Measurements from ENCODE around the gene SLC24A3.

Gene SLC24A3

DNA sequence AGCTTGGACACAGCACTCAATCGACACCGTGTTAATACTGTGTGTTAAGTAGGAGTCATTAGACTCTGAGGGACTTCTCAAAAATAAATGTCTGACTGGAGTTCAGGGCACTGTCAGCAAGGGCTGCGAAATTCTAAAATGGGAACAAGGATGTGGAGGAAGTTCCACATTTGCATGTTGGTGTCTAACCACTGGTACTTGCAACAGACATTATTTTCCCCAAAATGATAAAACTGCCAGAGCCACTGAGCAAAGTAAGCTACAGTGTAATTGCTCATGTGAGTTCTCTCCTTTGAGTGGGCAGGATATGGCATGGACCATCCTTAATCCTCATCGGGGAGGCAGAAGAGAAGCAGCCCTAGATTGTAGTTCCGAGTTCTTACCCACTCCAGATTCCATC, 215.9 kb downstream of the SLC24A3 start:
- no peak overlapping the region for H3K9ac ChIP-seq (ENCODE audit: low read length)
- H3K27me3 ChIP-seq (ENCODE audit: control insufficient read depth, insufficient read depth, low read length), result no peaks in the 10 kb centered on the region
- no peaks in the 10 kb centered on the region for H3K36me3 ChIP-seq (ENCODE audit: control insufficient read depth, insufficient read depth, low read length)
- H3K4me3 ChIP-seq (ENCODE audit: low read length), result no peak overlapping the region
- no peaks in the 10 kb centered on the region for H3K9me3 ChIP-seq (ENCODE audit: control insufficient read depth, low read length)
- H3K4me1 ChIP-seq (ENCODE audit: control insufficient read depth, insufficient read depth, low read length), result peaks cover 5% of the 10 kb centered on the region

DNA sequence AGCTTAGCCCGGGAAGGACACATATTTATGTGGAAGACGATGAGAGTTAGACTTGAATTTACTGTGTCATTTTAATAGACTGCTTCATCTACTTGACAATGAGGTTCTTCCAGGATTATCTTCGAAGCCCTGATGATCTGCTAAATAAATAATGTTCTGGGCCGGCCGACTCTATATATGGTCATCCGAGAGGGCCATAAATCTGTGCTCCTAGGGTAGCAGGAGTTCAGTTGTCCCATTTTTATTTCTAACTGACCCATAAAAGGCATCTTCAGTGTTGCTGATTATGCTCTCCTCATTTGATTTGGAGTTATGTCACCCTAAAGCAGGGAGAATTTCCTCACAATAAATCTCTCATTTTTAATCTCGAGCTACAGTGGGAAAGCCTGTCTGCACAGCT, 217.1 kb downstream of the SLC24A3 start:
- Histone ChIP-seq H3K36me3 (ENCODE audit: control insufficient read depth, insufficient read depth, low read length) (no peaks in the 10 kb centered on the region), H3K4me3 (ENCODE audit: low read length) (no peak overlapping the region), H3K9me3 (ENCODE audit: control insufficient read depth, low read length) (no peaks in the 10 kb centered on the region), H3K4me1 (ENCODE audit: control insufficient read depth, insufficient read depth, low read length) (peaks cover 5% of the 10 kb centered on the region), H3K27me3 (ENCODE audit: control insufficient read depth, insufficient read depth, low read length) (no peaks in the 10 kb centered on the region), H3K9ac (ENCODE audit: low read length) (no peak overlapping the region)

DNA sequence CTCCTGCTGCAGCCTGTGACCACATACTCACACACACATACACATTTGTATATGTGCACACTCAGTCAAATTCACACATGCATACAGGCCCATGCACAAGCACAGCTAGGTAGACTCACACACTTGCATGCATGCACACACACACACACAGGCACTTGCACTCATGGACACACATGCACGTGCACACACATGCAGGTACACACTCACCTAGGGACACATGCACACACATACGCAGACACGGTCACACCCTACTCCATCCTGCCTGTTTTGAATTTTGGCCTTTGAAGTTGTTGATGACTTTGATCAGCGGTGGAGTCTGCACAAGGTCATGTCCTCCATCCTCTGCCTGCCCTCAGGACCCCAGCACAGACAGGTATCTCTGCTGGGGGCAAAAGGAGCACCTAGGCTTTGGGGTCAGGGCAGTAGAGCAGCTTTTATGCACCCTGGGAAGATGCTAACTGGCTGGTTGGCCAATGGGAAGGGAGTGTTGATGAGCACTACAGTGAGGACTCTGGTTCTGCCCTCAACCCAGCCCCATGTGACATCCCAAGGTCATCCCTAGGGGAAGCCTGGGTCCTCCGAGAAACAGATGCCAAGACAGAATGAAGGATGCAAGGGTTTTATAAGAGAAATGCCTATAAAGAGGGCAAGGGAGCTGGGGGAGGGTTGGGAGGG, 218.3 kb downstream of the SLC24A3 start:
- Histone ChIP-seq H3K4me1 (ENCODE audit: control insufficient read depth, insufficient read depth, low read length) (peaks cover 5% of the 10 kb centered on the region), H3K36me3 (ENCODE audit: control insufficient read depth, insufficient read depth, low read length) (no peaks in the 10 kb centered on the region), H3K27me3 (ENCODE audit: control insufficient read depth, insufficient read depth, low read length) (no peaks in the 10 kb centered on the region), H3K4me3 (ENCODE audit: low read length) (no peak overlapping the region), H3K9me3 (ENCODE audit: control insufficient read depth, low read length) (no peaks in the 10 kb centered on the region), H3K9ac (ENCODE audit: low read length) (no peak overlapping the region)

DNA sequence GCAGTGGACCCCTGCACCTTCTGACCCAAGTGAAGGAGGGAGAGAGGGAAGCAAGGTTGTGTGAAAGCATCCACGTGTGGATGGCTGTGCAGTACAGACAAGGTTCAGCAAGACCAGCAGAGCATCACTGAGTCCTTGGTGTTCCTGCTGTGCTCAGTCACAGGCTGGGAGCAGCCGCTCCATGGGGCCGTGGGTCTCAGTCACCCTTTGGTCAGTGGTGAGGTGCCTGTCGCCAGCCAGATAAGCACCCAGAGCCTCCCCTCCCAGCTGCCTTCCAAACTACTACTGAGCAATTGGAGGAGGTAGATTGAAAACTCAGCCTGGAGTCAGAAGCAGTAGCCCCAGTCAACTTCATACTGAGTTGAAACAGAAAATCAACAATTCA, 218.9 kb downstream of the SLC24A3 start:
- no peaks in the 10 kb centered on the region for H3K36me3 ChIP-seq (ENCODE audit: control insufficient read depth, insufficient read depth, low read length)
- no peaks in the 10 kb centered on the region for H3K9me3 ChIP-seq (ENCODE audit: control insufficient read depth, low read length)
- peaks cover 5% of the 10 kb centered on the region for H3K4me1 ChIP-seq (ENCODE audit: control insufficient read depth, insufficient read depth, low read length)
- H3K27me3 ChIP-seq (ENCODE audit: control insufficient read depth, insufficient read depth, low read length), result no peaks in the 10 kb centered on the region
- no peak overlapping the region for H3K9ac ChIP-seq (ENCODE audit: low read length)
- H3K4me3 ChIP-seq (ENCODE audit: low read length), result no peak overlapping the region

DNA sequence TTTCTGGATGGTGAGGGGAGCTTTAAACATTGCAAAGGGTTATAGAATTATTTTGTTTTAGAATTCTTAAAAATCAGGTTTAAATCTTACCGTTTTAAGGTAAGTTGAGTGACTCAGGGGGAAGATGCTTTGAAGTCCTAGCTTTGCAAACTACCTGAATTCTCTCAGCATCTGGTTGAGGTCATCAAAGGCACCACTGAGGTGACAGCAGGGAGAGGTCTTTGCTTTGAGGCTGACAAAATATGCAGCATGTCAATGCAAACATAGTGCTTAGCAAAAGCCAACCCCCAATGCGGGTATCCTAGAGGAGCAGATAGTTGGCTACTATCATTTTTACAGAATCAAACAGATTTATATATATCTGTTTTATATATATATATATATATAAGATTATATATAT, 219.5 kb downstream of the SLC24A3 start:
- H3K9me3 ChIP-seq (ENCODE audit: control insufficient read depth, low read length), result no peaks in the 10 kb centered on the region
- peaks cover 5% of the 10 kb centered on the region for H3K4me1 ChIP-seq (ENCODE audit: control insufficient read depth, insufficient read depth, low read length)
- no peaks in the 10 kb centered on the region for H3K27me3 ChIP-seq (ENCODE audit: control insufficient read depth, insufficient read depth, low read length)
- no peak overlapping the region for H3K9ac ChIP-seq (ENCODE audit: low read length)
- no peaks in the 10 kb centered on the region for H3K36me3 ChIP-seq (ENCODE audit: control insufficient read depth, insufficient read depth, low read length)
- no peak overlapping the region for H3K4me3 ChIP-seq (ENCODE audit: low read length)

DNA sequence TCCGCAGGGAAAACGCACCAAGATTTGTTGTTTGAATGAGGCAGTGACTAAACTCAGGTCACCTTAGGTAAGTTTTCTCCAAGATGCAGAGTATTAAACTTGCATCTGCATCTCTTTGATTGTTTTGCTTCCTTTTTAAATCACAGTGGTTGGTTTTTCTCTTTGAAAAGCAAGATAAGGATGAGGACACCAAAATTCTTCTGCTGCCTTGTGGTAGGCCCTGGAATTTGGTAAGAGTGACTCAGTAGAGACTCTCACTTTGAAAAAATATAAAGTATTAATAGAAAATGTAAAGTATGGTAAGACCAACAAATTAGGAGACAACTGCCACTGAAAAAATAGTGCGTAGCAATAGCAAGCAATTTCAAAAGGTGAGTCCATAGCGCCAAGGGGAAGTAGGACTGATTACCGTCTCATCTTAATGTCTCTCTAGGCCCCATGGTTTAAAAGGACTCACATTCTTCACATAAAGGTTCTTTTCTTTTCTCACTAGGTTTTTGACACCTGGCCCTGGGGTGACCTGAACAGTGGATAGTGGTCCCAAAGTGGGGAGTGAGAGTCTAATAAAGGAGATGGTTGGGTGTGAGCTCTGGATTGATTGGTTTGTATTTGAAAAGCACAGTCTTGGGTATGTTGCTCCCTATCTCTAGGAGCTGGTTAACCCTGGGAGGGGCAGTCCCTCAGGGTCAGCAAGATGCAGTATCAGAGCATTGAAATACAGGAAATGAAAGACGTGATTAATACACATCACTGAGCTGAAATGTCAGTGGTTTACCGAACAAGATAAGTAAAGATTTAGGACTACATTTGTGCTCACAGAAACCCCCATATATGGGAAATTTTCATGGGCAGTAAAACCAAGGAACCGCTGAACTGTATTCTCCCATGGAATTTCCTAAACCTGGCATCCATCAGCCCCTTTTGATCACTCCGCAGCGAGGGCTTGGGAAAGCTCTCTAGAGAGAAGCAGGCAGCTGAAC, 221.2 kb downstream of the SLC24A3 start:
- no peaks in the 10 kb centered on the region for H3K27me3 ChIP-seq (ENCODE audit: control insufficient read depth, insufficient read depth, low read length)
- H3K9ac ChIP-seq (ENCODE audit: low read length), result no peak overlapping the region
- H3K4me3 ChIP-seq (ENCODE audit: low read length), result no peak overlapping the region

DNA sequence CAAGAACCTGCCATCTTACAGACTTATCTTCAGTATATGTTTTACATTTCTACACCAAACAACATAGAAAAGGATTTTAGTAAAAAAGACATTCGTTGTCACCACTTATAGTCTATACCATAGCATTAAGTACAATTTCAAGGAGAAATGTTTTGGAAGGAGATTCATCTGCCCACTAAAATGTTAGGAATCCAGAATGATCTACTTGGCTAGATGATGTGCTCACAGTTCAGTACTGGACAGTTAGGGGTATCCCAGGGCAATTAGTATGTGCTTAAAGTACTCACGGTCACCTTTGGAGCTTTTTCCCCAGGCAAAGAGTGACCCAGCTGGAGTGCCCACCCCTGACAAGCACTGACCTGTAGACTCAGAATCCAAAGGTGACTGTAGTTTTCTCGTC, 222.9 kb downstream of the SLC24A3 start:
- Histone ChIP-seq H3K4me1 (ENCODE audit: control insufficient read depth, insufficient read depth, low read length) (no peaks in the 10 kb centered on the region), H3K9ac (ENCODE audit: low read length) (no peak overlapping the region), H3K27me3 (ENCODE audit: control insufficient read depth, insufficient read depth, low read length) (no peaks in the 10 kb centered on the region), H3K4me3 (ENCODE audit: low read length) (no peak overlapping the region), H3K9me3 (ENCODE audit: control insufficient read depth, low read length) (no peaks in the 10 kb centered on the region), H3K36me3 (ENCODE audit: control insufficient read depth, insufficient read depth, low read length) (no peaks in the 10 kb centered on the region)

More for the DNA sequence above, 221.2 kb downstream of the SLC24A3 start:
- Histone ChIP-seq H3K36me3 (ENCODE audit: control insufficient read depth, insufficient read depth, low read length) (no peaks in the 10 kb centered on the region), H3K4me1 (ENCODE audit: control insufficient read depth, insufficient read depth, low read length) (no peaks in the 10 kb centered on the region), H3K9me3 (ENCODE audit: control insufficient read depth, low read length) (no peaks in the 10 kb centered on the region)

DNA sequence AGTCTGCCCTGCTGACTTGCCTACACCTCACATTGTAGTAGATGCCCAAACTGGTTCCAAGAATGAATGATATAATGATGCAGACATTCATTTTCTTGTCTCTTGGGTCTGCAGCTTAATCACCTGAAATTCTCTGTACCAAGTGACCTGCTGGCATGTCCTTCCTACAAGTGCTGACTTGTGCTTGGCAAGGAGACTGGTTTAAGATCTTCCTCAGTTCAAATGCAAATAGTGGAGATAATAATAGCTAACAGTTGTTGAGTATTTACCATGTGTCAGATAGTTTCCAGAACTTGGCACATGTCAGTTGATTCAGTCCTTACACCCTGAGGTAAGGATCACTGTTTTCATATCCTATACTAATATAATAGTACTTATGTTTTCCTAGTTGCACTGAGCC, 223.4 kb downstream of the SLC24A3 start:
- Histone ChIP-seq H3K27me3 (ENCODE audit: control insufficient read depth, insufficient read depth, low read length) (no peaks in the 10 kb centered on the region), H3K9ac (ENCODE audit: low read length) (no peak overlapping the region), H3K4me1 (ENCODE audit: control insufficient read depth, insufficient read depth, low read length) (no peaks in the 10 kb centered on the region), H3K36me3 (ENCODE audit: control insufficient read depth, insufficient read depth, low read length) (no peaks in the 10 kb centered on the region), H3K9me3 (ENCODE audit: control insufficient read depth, low read length) (no peaks in the 10 kb centered on the region), H3K4me3 (ENCODE audit: low read length) (no peak overlapping the region)

DNA sequence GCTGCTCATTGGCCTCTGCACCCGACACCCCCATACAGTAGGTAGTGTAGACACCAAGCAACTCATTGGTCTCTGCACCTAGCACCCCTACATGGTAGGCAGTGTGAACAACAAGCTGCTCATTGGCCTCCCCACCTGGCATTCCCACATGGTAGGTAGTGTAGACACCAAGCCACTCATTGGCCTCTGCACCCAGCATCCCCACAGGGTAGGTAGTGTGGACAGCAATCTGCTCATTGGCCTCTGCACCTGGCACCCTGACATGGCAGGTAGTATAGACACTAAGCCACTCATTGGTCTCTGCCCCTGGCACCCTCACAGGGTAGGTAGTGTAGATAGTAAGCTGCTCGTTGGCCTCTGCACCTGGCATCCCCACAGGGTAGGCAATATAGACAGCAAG, 226.0 kb downstream of the SLC24A3 start:
- no peak overlapping the region for H3K4me3 ChIP-seq (ENCODE audit: low read length)
- H3K27me3 ChIP-seq (ENCODE audit: control insufficient read depth, insufficient read depth, low read length), result no peaks in the 10 kb centered on the region
- no peaks in the 10 kb centered on the region for H3K9me3 ChIP-seq (ENCODE audit: control insufficient read depth, low read length)
- no peak overlapping the region for H3K9ac ChIP-seq (ENCODE audit: low read length)
- H3K36me3 ChIP-seq (ENCODE audit: control insufficient read depth, insufficient read depth, low read length), result no peaks in the 10 kb centered on the region
- H3K4me1 ChIP-seq (ENCODE audit: control insufficient read depth, insufficient read depth, low read length), result no peaks in the 10 kb centered on the region

DNA sequence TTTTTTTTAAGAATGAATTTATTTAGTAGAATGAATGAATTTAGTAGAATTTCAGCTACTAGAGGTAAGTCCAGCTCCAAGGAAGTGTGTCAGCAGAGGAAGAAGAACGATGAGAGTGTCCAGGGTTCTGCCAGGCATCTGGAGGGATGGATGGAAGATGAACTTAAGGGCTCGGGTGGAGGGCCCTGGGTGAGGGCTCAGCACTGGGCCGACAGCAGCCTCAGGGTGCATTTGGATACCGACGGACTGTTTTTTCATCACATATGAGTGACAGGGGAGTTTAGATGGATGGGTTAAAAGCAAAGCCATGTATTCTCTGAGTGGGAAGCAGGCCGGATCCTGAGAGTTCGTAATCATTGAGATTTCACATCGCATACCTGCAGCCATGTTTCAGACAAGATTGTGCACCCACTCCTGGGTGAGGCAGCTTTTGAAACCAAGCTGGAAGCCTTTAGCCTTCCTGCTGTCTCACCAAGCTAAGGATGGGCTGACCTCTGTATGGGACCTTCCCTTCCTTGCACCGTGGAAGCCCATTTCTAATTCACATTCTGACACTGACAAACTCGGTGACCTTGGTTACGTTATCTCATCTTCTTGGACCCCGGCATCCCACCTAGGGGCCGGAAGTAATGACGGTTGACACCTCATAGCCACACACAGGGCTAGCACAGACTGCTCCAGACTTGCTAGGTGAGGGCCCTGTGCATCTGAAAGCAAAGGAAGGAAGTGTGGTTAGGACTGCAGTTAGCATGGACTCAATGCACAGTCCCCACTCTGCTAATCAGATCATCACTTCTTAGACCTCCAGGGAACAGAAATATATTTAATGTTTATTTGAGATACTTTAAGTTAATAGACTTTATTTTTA, 228.5 kb downstream of the SLC24A3 start:
- no peak overlapping the region for H3K4me3 ChIP-seq (ENCODE audit: low read length)
- H3K4me1 ChIP-seq (ENCODE audit: control insufficient read depth, insufficient read depth, low read length), result no peaks in the 10 kb centered on the region
- H3K27me3 ChIP-seq (ENCODE audit: control insufficient read depth, insufficient read depth, low read length), result no peaks in the 10 kb centered on the region
- H3K36me3 ChIP-seq (ENCODE audit: control insufficient read depth, insufficient read depth, low read length), result no peaks in the 10 kb centered on the region
- no peak overlapping the region for H3K9ac ChIP-seq (ENCODE audit: low read length)
- H3K9me3 ChIP-seq (ENCODE audit: control insufficient read depth, low read length), result no peaks in the 10 kb centered on the region

DNA sequence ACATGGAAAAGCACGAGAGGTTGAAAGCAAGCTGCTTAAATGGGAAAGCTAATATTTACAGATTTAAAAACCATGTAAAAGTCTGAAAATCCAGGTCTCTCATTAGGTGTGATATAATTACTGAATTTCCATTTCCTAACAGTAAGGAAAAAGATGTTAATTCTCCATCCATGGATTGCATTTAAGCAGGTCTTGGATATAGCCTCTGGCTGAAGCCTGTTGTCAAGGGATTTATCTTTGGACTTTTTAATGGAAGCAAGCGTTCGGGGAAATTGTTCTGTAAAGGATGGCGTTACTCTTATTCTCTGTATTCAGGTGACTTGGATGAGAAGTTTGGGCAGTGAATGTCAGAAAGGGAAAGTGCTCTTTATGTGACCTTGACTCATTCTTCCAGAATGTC, 233.8 kb downstream of the SLC24A3 start:
- H3K4me3 ChIP-seq (ENCODE audit: low read length), result no peak overlapping the region
- H3K9ac ChIP-seq (ENCODE audit: low read length), result no peak overlapping the region
- no peaks in the 10 kb centered on the region for H3K4me1 ChIP-seq (ENCODE audit: control insufficient read depth, insufficient read depth, low read length)
- H3K36me3 ChIP-seq (ENCODE audit: control insufficient read depth, insufficient read depth, low read length), result no peaks in the 10 kb centered on the region
- H3K27me3 ChIP-seq (ENCODE audit: control insufficient read depth, insufficient read depth, low read length), result no peaks in the 10 kb centered on the region
- no peaks in the 10 kb centered on the region for H3K9me3 ChIP-seq (ENCODE audit: control insufficient read depth, low read length)

DNA sequence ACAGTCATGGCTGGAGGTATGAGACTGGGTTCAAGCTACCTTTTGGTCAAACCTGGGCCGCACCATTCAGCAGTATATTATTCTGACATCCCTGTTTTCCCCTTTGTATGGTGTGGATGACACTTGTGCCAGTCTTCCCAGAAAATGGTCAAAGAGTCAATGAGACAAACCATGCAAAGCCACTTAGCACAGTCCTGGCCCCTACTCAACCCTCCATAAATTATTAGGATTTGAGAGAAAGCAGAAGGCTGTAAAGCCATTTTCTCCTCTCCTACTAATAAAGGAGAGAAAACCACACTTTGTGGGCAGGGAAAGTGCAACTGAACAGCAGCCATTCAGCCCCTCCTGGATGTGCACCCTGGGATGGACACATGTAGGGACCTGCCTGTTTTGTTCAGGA, 236.2 kb downstream of the SLC24A3 start:
- no peaks in the 10 kb centered on the region for H3K4me1 ChIP-seq (ENCODE audit: control insufficient read depth, insufficient read depth, low read length)
- no peak overlapping the region for H3K4me3 ChIP-seq (ENCODE audit: low read length)
- H3K36me3 ChIP-seq (ENCODE audit: control insufficient read depth, insufficient read depth, low read length), result no peaks in the 10 kb centered on the region
- no peak overlapping the region for H3K9ac ChIP-seq (ENCODE audit: low read length)
- no peaks in the 10 kb centered on the region for H3K9me3 ChIP-seq (ENCODE audit: control insufficient read depth, low read length)
- H3K27me3 ChIP-seq (ENCODE audit: control insufficient read depth, insufficient read depth, low read length), result no peaks in the 10 kb centered on the region
